GF-D8 (cell line): Measurements from ENCODE around the gene ARL6IP4.
"Not testable (repeated sequence)": the region's sequence is repeated elsewhere in the genome, so short reads cannot be mapped to it uniquely, and the experiment has no call there.

ENCODE experiments used
- DNase-seq: peaks from one replicate; lab custom pipeline; 2025; lab: John Stamatoyannopoulos, UW

Gene ARL6IP4

GRCh38 chr12:123010681-123011080, 30.2 kb downstream of the ARL6IP4 start:
- no peak for DNase-seq

- no peak for DNase-seq
These were observed 31.2 kb downstream of the ARL6IP4 start for GRCh38 chr12:123011701-123012100.

- no peak for DNase-seq
These were observed 33.0 kb downstream of the ARL6IP4 start for GRCh38 chr12:123013185-123014095.

- not testable (repeated sequence) for DNase-seq
These were observed 34.0 kb downstream of the ARL6IP4 start for GRCh38 chr12:123014473-123014872.

- no peak for DNase-seq
These were observed 37.3 kb downstream of the ARL6IP4 start for GRCh38 chr12:123017753-123018152.

- DNase-seq, result no peak
These were observed 39.3 kb downstream of the ARL6IP4 start for GRCh38 chr12:123019841-123020138.

GRCh38 chr12:123021688-123022604, 41.5 kb downstream of the ARL6IP4 start:
- DNase-seq, result no peak

GRCh38 chr12:123022846-123023245, 42.4 kb downstream of the ARL6IP4 start:
- DNase-seq, result no peak

- DNase-seq, result no peak
These were observed 44.4 kb downstream of the ARL6IP4 start for GRCh38 chr12:123024819-123025391.

- DNase-seq, result no peak
These were observed 45.8 kb downstream of the ARL6IP4 start for GRCh38 chr12:123026094-123026853.

GRCh38 chr12:123027726-123028445, 47.4 kb downstream of the ARL6IP4 start:
- no peak for DNase-seq

- DNase-seq, result no peak
These were observed 48.0 kb downstream of the ARL6IP4 start for GRCh38 chr12:123028475-123028874.

GRCh38 chr12:123029550-123029949, 49.1 kb downstream of the ARL6IP4 start:
- no peak for DNase-seq

GRCh38 chr12:123030686-123031085, 50.2 kb downstream of the ARL6IP4 start:
- no peak for DNase-seq

- DNase-seq, result no peak
These were observed 50.8 kb downstream of the ARL6IP4 start for GRCh38 chr12:123031171-123031845.
